Measurements from ENCODE around the gene CHST8. TPM values are rescaled to one million over a fixed set of nuclear protein-coding genes. Genes with fewer than 3 reads are reported as not detected.
"Not testable (repeated sequence)": the region's sequence is repeated elsewhere in the genome, so short reads cannot be mapped to it uniquely, and the experiment has no call there.

Gene CHST8
- total RNA-seq, 1 experiment from 2014 or later = 25.7 TPM

DNA sequence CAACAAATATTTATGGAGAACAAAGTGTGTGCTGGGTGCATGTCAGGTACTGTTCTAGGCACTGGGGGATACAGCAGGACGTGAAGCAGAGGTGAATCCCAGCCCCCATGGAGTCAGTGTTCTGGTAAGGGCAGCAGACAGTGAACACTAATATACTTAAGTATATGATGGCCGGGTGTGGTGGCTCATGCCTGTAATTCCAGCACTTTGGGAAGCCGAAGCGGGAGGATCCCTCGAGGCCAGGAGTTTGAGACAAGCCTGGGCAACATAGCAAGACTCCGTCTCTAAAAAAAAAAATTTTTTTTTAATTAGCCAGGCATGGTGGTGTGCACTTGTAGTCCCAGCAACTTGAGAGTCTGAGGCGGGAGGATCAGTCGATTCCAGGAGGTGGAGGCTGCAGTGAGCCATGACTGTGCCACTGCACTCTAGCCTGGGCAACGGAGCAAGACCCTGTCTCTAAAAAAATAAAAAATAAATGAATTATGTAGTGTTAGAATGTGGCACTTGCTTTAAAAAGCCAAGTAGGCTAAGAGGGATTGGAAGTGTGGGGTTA lies 22.6 kb downstream of the CHST8 start:
- DNase-seq = no peak
- Histone ChIP-seq H3K4me1 (no peaks in the 10 kb centered on the region), H3K4me3 (no peak overlapping the region), H3K27ac (no peak overlapping the region), H3K9me3 (replicated peaks) (no peaks in the 10 kb centered on the region), H3K36me3 (no peaks in the 10 kb centered on the region), H3K27me3 (no peaks in the 10 kb centered on the region)

DNA sequence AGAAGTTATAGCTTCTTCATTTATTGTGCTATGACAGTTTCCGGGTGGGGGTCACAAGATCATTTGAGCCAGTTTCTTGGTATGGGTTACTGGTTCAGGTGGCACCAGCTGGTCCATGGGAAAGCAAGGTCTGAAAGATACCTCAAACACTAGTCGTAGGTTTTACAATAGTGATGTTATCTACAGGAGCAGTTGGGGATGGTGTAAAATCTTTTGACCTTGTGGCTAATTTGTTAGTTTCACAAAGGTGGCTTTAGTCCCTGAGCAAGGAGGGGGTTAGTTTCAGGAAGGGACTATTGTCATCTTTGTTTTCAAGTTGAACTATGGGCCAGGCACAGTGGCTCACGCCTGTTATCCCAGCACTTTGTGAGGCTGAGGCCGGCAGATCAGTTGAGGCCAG lies 24.6 kb downstream of the CHST8 start:
- Histone ChIP-seq H3K4me1 (no peaks in the 10 kb centered on the region), H3K27ac (no peak overlapping the region), H3K9me3 (replicated peaks) (no peaks in the 10 kb centered on the region), H3K36me3 (no peaks in the 10 kb centered on the region), H3K27me3 (no peaks in the 10 kb centered on the region), H3K4me3 (no peak overlapping the region)
- no peak for DNase-seq

DNA sequence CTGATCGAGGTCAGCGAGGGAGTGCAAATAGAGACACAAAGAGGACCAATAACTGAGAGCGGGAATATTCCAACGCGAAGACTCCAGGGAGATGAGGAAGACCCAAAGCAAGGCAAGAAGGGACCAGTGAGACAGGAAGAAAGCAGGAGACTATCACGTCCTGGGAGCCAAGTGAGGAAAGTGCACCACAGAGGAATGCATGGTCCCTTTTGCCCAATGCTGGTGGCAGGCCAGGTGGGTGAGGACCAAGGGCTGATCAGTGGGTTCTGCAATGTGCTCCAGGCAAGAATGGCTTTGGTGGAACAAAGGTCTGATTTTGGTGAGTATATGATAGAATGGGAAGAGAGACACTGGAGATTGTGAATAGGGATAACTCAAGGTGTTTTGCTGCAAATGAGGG lies 25.4 kb downstream of the CHST8 start:
- Histone ChIP-seq H3K4me1 (no peaks in the 10 kb centered on the region), H3K27me3 (no peaks in the 10 kb centered on the region), H3K27ac (no peak overlapping the region), H3K9me3 (replicated peaks) (no peaks in the 10 kb centered on the region), H3K36me3 (no peaks in the 10 kb centered on the region), H3K4me3 (no peak overlapping the region)
- no peak for DNase-seq

DNA sequence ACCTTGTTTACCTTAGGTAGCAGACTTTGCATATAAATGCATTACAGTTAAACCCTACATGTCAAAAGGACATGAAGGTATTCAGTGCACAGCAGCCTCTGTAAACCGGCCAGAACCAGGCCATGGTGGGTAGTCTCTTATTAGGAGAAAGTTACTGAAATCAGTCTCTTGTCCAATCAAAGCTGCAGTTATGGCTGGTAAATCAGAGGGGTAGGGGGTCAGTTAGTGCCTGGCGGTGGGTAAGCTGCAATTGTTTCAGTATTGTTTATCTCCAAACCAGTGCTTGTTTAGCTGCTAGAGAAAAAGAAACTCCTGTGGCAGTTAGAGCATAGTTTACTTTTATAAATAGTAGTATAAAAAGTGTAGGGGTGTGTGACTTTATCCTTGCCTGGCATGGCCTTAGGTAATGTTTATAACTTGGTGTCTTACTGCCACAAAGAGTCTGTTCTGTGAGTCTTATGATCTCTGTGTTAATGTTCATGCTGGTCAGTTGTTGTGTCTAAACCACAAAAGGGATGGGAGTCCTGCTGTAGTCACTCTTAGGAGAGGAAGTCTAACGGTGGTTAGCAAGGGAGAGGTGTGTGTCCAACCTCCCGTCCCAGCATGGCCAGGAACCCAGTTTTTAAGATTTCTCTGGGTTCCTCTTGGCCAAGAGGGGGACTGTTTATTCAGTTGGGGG lies 28.0 kb downstream of the CHST8 start:
- H3K4me3 ChIP-seq = no peak overlapping the region
- H3K4me1 ChIP-seq = no peaks in the 10 kb centered on the region
- H3K9me3 ChIP-seq (replicated peaks) = no peaks in the 10 kb centered on the region
- no peaks in the 10 kb centered on the region for H3K36me3 ChIP-seq
- no peaks in the 10 kb centered on the region for H3K27me3 ChIP-seq
- H3K27ac ChIP-seq = no peak overlapping the region
- peak in 1 of 2 experiments; percentile 34 for DNase-seq

DNA sequence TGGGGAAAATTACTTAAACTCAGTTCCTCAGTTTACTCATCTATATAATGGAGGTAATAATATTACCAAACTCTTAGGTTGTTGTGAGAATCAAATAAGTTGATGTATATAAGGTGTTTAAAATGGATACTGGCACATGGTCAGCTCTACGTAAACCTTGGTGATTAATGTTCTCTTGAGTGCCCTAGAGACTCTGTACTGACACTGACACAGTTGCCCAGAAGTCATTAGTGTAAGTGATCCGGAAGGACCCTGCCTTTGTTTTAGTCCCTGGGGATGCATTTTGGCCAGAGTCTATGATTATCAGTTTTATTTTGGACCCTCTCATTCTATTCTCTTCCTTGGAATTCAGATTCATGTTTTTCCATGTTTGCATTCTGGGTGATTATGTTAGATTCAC lies 31.9 kb downstream of the CHST8 start:
- H3K36me3 ChIP-seq = no peaks in the 10 kb centered on the region
- H3K27me3 ChIP-seq = no peaks in the 10 kb centered on the region
- no peak overlapping the region for H3K4me3 ChIP-seq
- H3K9me3 ChIP-seq (replicated peaks) = no peaks in the 10 kb centered on the region
- 0 out of 2 replicates have a peak, but pooled peaks cover 3% of the 10 kb centered on the region for H3K4me1 ChIP-seq
- no peak overlapping the region for H3K27ac ChIP-seq
- DNase-seq = no peak

DNA sequence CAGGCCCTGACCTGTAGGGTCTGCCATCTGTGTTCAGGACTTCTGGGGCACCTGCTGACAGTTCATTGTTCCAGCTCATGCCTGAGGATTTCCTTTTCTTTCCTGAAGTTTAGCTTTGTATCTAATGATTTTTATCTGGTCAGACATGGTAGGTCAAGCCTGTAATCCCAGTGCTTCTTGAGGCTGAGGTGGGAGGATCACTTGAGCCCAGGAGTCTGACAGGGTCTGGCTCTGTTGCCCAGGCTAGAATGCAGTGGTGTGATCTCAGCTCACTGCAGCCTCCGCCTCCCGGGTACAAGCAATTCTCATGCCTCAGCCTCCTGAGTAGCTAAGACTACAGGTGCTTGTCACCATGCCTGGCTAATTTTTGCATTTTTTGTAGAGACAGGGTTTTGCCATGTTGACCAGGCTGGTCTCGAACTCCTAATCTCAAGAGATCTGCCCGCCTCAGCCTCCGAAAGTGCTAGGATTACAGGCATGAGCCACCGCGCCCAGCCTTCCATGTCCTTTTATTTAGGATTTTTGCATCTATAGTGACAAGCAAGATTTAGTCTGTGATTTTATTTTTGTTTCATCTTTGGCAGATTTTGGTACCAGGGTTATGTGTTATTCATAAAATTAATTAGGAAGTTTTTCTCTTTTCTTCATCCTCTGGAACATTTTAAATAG lies 33.2 kb downstream of the CHST8 start:
- Histone ChIP-seq H3K4me3 (no peak overlapping the region), H3K9me3 (replicated peaks) (no peaks in the 10 kb centered on the region), H3K27ac (no peak overlapping the region), H3K36me3 (no peaks in the 10 kb centered on the region), H3K27me3 (no peaks in the 10 kb centered on the region), H3K4me1 (0 out of 2 replicates have a peak, but pooled peaks cover 3% of the 10 kb centered on the region)
- no peak for DNase-seq

DNA sequence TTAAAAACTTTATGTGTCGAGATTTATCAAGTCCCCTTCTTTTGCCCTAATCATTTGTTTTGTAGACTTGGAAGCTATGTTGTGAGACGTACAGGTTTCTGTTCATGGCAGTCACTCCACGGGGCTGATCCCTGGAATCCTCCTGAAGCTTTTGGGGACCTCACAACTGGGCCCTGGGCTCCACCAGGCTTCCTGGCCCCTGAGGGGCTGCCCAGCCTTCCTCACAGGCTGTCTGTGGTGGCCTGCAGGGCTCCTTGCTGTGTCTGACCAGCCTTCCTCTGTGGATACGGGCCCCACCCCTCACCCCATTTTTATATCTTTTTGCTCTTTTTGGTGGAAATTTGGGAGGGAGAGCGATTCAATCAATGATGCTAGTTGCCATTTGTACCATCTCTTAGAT lies 38.1 kb downstream of the CHST8 start:
- no peak overlapping the region for H3K4me3 ChIP-seq
- H3K36me3 ChIP-seq = no peaks in the 10 kb centered on the region
- no peaks in the 10 kb centered on the region for H3K27me3 ChIP-seq
- no peak overlapping the region for H3K27ac ChIP-seq
- DNase-seq = no peak
- H3K4me1 ChIP-seq = 0 out of 2 replicates have a peak, but pooled peaks cover 3% of the 10 kb centered on the region
- H3K9me3 ChIP-seq (replicated peaks) = no peaks in the 10 kb centered on the region

DNA sequence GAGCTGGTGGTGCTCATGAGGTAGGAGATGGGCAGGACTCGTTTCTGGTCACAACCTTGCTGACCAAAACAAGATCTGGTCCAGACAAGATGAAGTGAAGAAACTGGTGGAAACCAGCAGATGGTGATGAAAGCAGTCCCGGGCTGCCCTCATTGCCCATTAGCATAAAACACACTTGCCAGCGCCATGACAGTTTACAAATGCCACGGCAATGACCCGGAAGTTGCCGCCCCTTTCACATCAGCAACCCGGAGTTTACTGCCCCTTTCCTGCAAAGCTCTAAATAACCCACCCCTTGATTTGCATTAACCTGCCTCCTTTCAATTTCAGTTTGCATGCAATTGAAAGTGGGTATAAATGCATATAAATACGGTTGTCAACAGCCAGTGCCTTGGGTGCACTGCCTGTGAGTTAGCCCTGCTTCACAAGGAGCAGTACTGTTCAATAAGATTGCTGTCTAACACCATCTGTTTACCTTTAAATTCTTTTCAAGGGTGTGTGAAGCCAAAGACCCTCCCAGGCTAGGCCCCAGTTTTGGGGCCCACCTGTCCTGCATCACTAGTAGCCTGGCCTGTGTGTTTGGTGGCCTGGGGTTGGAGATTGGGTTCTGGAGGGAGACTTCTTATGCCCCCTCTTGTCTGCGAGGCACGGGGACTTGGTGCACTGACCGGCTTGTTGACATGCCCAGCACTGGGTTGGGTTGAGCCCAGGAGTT lies 38.8 kb downstream of the CHST8 start:
- Histone ChIP-seq H3K27me3 (no peaks in the 10 kb centered on the region), H3K4me1 (0 out of 2 replicates have a peak, but pooled peaks cover 3% of the 10 kb centered on the region), H3K4me3 (no peak overlapping the region), H3K9me3 (replicated peaks) (no peaks in the 10 kb centered on the region), H3K27ac (no peak overlapping the region), H3K36me3 (no peaks in the 10 kb centered on the region)
- no peak for DNase-seq

DNA sequence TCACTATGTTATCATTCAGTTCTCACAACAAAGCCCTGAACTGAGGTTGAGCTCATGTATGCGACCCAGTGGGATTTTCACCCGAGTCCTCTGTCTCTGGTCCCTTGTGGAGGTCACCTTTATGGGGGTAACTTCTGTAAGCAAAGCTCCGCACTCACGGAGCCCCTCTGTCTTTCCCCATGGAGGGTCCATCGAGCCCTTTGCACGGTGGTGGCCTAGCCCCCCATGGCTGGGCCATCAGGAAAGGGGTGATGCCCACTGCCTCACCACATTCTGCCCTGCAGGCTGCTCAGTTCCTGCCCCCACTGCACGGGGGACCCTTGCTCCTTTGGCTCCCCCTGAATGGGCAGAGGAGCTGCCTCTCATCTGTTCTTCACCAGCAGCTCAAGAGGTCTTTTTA lies 39.6 kb downstream of the CHST8 start:
- Histone ChIP-seq H3K27me3 (no peaks in the 10 kb centered on the region), H3K4me3 (no peak overlapping the region), H3K9me3 (replicated peaks) (no peaks in the 10 kb centered on the region), H3K36me3 (no peaks in the 10 kb centered on the region), H3K4me1 (0 out of 2 replicates have a peak, but pooled peaks cover 3% of the 10 kb centered on the region), H3K27ac (no peak overlapping the region)
- no peak for DNase-seq

DNA sequence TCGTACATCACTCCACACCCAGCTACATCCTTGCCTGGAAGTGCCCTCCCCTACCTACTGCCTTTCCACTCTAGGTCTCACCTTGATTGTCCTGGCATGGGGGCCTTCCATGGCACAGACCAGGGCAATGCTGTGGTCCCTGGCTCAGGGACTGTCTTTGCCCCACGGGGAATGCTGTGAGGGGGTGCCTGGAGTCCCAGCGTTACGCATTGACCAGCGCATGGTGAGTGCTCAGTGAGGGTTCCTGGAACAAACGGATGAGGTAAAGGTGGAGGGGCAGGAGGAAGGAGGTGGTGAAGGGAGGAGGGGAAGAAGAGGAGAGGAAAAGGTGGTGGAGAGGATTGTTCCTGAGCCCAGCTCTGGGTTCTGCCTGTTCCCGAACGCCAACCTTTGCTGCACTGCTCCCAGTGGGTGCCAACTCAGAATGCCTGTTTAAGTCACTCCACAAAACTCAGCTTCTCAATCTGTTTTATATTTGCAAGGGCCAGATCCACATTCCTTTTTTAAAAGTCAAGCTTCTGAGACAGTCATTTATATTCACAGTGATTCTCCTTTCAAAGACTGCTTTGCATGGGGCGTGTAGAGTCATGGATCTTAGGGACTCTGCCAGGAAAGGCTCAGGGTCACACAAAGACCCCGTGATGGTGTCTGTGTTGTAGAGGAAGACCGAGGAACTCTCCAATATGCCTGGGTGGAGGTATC lies 40.8 kb downstream of the CHST8 start:
- 0 out of 2 replicates have a peak, but pooled peaks cover 3% of the 10 kb centered on the region for H3K4me1 ChIP-seq
- no peaks in the 10 kb centered on the region for H3K27me3 ChIP-seq
- H3K36me3 ChIP-seq = no peaks in the 10 kb centered on the region
- H3K27ac ChIP-seq = no peak overlapping the region
- no peaks in the 10 kb centered on the region for H3K9me3 ChIP-seq (replicated peaks)
- DNase-seq = no peak
- H3K4me3 ChIP-seq = no peak overlapping the region

DNA sequence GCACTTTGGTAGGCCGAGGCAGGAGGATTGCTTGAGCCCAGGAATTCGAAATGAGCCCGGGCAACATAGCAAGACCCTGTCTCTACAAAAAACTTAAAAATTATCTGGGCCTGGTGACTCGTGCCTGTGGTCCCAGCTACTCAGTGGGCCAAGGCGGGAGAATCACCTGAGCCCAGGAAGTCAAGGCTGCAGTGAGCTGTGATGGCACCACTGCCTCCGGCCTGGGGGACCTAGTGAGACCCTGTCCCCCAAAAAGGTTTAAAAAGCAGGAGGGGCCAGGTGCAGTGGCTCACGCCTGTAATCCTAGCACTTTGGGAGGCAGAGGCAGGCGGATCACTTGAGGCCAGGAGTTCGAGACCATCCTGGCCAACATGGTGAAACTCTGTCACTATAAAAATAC lies 41.6 kb downstream of the CHST8 start:
- H3K27ac ChIP-seq; H3K9me3 ChIP-seq (replicated peaks); H3K36me3 ChIP-seq; DNase-seq; H3K4me1 ChIP-seq; H3K4me3 ChIP-seq; H3K27me3 ChIP-seq: not testable (repeated sequence)

DNA sequence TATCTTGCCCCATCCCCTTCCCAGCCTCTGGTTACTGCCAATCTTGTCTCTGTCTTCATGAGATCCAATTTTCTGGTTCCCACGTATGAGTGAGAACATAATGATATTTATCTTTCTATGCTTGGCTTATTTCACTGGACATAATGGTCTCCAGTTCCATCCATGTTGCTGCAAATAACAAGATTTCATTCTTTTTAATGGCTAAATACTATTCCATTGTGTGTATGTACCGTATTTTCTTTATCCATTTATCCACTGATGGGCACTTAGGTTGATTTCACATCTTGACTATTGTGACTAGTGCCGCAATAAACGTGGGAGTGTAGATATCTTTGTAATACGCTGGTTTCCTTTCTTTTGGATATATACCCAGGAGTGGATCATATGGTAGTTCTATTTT lies 43.0 kb downstream of the CHST8 start:
- DNase-seq = no peak
- Histone ChIP-seq H3K27ac (no peak overlapping the region), H3K36me3 (no peaks in the 10 kb centered on the region), H3K27me3 (no peaks in the 10 kb centered on the region), H3K4me1 (no peaks in the 10 kb centered on the region), H3K9me3 (replicated peaks) (no peaks in the 10 kb centered on the region), H3K4me3 (no peak overlapping the region)

DNA sequence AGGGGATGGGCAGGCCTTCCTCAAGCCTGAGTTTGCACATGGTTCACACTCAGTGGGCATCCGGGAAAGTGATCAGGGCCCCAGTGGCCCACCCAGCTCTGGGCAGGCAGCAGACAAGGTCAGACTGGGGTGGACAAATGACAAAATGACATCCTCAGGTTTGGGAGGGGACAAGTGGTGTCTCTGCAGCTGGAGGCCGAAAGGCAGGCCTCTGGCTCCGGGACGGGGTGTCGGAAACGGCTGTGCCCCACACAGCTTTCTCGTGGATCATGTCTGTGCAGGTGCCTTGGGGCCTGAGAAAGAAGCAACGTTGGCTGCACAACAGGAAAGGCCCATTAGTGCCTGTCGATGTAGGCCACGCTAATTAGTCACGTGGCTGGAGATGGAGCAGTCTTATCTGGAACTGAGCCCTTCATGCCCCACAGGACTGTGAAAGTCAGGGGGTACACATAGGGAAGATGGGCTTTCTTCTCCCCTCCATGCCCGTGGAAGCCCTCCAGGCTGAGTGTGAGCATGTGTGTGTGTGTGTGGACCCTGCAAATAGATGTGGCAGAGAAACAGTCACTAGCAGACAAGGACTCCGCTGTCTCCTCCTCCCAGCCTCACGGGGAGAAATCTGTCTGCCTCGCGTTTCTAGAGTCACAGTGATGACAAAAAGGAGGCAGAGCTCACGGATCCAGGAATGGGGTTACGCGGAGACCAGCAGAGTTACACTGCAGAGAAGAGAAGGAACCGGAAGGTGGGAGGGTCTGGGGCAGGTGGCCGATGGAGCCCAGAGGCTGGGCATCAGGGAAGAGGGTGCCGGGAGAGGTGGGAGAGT lies 44.2 kb downstream of the CHST8 start:
- H3K4me1 ChIP-seq = no peaks in the 10 kb centered on the region
- no peaks in the 10 kb centered on the region for H3K36me3 ChIP-seq
- no peak overlapping the region for H3K27ac ChIP-seq
- H3K9me3 ChIP-seq (replicated peaks) = no peaks in the 10 kb centered on the region
- no peak overlapping the region for H3K4me3 ChIP-seq
- no peak for DNase-seq
- H3K27me3 ChIP-seq = no peaks in the 10 kb centered on the region

DNA sequence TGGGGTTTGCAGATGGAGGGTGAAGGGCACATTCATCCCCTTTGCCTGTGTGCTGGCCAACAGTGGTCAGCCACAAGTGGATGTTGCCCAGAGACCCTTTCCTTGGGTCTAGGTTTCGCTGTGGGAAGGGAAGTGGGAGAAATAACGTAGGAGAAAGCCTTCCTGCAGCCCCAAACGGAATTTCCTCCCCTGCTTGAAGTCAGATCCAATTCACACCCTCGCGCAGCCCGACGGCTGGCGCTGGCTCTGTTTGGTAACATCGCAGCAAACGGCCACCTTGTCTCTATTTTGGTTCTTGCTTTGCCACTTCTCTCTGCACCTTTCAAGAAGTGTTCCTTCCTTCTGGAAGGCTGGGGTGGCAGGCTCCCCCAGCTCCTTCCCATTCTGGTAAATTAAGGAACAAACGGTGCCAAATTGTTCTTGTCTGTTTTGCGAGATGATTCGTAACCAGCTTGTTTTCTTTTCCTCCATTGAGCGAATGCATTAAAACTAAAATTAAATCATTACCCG lies 45.4 kb downstream of the CHST8 start:
- no peaks in the 10 kb centered on the region for H3K9me3 ChIP-seq (replicated peaks)
- no peaks in the 10 kb centered on the region for H3K27me3 ChIP-seq
- no peak overlapping the region for H3K27ac ChIP-seq
- no peaks in the 10 kb centered on the region for H3K36me3 ChIP-seq
- no peaks in the 10 kb centered on the region for H3K4me1 ChIP-seq
- no peak for DNase-seq
- H3K4me3 ChIP-seq = no peak overlapping the region

Measured in SJCRH30 (cell line).